Activated CD8-positive, alpha-beta memory T cell treated with anti-CD3 and anti-CD28 coated beads, Interleukin-2, amount 10 ng/mL, durations not matched to agents 7 days and 5 days (primary cell): ENCODE results near the gene GRID1. TPM values are rescaled to one million over a fixed set of nuclear protein-coding genes. Genes with fewer than 3 reads are reported as not detected.
"Not testable (repeated sequence)": the region's sequence is repeated elsewhere in the genome, so short reads cannot be mapped to it uniquely, and the experiment has no call there.

Experiments
- ATAC-seq: fragments of 150-1000 bp; cut with Tn5 transposase; one replicate; pipeline ENCODE4 v1.10.0; 2021; ENCODE audit warnings: moderate library complexity
- CTCF ChIA-PET: fragments of 350-600 bp; sonication (Branson Sonifier 250); formaldehyde crosslinking; loops from one replicate; lab custom pipeline; 2021; ENCODE audit warnings: antibody characterized with exemption; lab: Charles Lee
- DNase-seq: peaks from one replicate; pipeline ENCODE4 v3.0.0-alpha.2; 2020
- H3K27ac Mint-ChIP-seq: one replicate; pipeline ENCODE4 v1.8.0; 2021; ENCODE audit warnings: mild to moderate bottlenecking, mixed read lengths
- H3K27me3 Mint-ChIP-seq: one replicate; pipeline ENCODE4 v1.8.0; 2021; ENCODE audit warnings: mixed read lengths
- H3K36me3 Mint-ChIP-seq: one replicate; pipeline ENCODE4 v1.8.0; 2021; ENCODE audit warnings: mild to moderate bottlenecking, mixed read lengths
- H3K4me1 Mint-ChIP-seq: one replicate; pipeline ENCODE4 v1.8.0; 2021; ENCODE audit warnings: mixed read lengths
- H3K4me3 Mint-ChIP-seq: one replicate; pipeline ENCODE4 v1.8.0; 2021; ENCODE audit warnings: mild to moderate bottlenecking, moderate library complexity, mixed read lengths
- H3K9me3 Mint-ChIP-seq: one replicate; pipeline ENCODE4 v1.8.0; 2022; ENCODE audit warnings: low read depth, mixed read lengths
- total RNA-seq, 2 experiments: library from RNA; stranded (reverse); gene quantifications; one replicate each; pipeline ENCODE4 v1.2.3, GENCODE V29; 2021

The GRID1 gene
- total RNA-seq, 2 experiments from 2014 or later: not detected

DNA sequence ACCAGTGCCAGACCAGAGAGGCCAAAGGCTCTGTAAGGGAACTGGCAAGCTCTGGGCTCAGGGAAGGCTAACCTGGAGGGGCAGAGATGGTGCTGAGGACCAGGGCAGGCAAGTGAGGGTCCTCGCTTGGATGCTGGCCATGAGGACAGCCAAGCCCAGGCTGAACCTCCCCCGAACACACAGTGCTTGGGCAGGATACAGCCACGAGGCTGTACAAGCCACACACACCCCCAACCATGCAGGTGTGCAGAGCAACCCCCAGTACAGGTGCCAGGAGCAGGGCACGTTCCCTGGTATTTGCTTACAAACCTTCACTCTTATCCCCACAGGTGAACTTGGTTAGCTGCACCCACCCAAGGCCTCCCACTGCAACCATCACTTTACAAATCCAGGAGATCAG lies 185.7 kb downstream of the GRID1 start:
- no peaks in the 10 kb centered on the region for H3K36me3 Mint-ChIP-seq
- H3K27me3 Mint-ChIP-seq: peaks cover 21% of the 10 kb centered on the region
- ATAC-seq: no peak
- CTCF ChIA-PET: no interaction called here
- no peak overlapping the region for H3K27ac Mint-ChIP-seq
- DNase-seq: no peak
- H3K4me3 Mint-ChIP-seq: no peak overlapping the region
- H3K4me1 Mint-ChIP-seq: no peaks in the 10 kb centered on the region
- no peaks in the 10 kb centered on the region for H3K9me3 Mint-ChIP-seq

DNA sequence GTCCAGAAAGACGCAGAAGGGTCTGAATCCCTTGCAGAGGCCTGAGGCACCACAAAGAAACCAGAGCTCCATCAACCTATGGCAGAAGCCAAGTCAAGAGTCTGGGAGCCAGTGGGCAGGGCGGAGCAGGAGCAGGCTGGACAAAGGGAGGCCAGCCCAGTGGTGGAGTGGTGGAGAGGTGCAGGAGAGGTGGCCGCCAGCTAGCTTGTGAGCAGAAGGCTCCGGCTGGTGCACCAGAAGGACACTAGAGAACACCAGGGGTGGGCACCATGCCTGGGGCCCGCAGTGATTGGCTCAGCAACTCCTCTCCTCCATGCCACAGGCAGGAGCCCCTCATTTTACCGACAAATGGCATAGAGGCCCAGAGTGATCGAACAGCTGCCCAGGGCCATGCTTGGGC lies 186.6 kb downstream of the GRID1 start:
- Mint-ChIP-seq H3K27ac (no peak overlapping the region), H3K27me3 (peaks cover 16% of the 10 kb centered on the region), H3K4me3 (no peak overlapping the region), H3K36me3 (no peaks in the 10 kb centered on the region), H3K4me1 (no peaks in the 10 kb centered on the region), H3K9me3 (no peaks in the 10 kb centered on the region)
- no peak for ATAC-seq
- CTCF ChIA-PET: no interaction called here
- no peak for DNase-seq

DNA sequence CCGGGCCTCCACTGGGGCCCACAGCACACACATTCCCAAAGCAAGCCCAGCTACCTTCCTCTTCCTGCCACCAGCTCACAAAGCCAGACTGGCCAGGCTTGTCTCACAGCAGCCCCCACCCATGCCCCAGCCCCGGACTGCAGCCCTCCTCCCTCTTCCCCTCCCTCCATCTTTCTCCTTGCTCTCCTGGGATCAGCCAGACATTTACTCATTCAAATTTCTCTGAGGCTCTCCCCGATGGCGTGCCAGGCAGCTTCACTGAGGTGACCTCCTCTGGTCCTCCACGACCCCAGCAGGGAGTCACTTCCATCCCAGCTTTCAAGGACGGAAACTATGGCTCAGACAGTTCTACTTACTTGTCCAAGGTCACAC lies 187.5 kb downstream of the GRID1 start:
- Mint-ChIP-seq H3K36me3 (no peaks in the 10 kb centered on the region), H3K9me3 (no peaks in the 10 kb centered on the region), H3K27ac (no peak overlapping the region), H3K4me3 (no peak overlapping the region), H3K27me3 (peaks cover 12% of the 10 kb centered on the region), H3K4me1 (no peaks in the 10 kb centered on the region)
- no peak for ATAC-seq
- CTCF ChIA-PET: no interaction called here
- no peak for DNase-seq

DNA sequence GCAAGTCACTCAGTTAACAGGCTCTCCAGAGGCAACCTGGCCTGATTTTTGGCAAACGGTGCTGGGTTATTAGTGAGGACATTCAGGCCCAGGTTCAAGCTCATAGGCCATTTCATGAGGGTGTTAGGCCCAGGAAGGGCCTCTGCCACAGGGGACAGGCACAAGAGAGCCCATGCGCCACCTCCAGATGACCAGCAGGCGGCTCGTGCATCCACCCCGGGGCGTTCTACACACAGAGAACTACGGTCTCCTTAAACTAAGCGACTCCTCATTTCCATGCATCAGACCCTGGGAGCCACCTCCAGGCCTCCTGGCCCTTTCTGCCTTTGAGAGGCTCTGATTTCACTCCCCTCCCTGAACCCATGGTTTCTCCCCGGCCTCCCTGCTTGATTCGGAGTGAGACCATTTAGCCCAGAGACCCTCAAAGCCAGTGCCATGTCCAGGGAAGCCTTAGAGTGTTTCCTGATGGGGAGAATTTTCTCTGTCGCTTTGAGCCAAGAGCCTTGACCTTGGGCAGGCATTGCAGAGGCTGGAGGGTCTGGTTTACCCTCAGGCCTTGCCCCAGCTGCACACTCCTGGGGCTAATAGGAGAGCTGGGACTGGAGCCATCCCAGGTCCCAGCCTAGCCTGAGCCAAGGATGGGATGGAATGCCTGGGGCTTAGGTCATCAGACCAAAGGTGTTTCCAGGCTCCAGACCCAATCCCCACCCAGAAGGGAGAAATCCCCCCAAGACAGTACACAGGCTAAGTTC lies 188.0 kb downstream of the GRID1 start:
- Mint-ChIP-seq H3K36me3 (no peaks in the 10 kb centered on the region), H3K27ac (no peak overlapping the region), H3K4me3 (no peak overlapping the region), H3K9me3 (no peaks in the 10 kb centered on the region), H3K4me1 (no peaks in the 10 kb centered on the region), H3K27me3 (peaks cover 6% of the 10 kb centered on the region)
- CTCF ChIA-PET: no interaction called here
- DNase-seq (no peak), ATAC-seq (no peak)

DNA sequence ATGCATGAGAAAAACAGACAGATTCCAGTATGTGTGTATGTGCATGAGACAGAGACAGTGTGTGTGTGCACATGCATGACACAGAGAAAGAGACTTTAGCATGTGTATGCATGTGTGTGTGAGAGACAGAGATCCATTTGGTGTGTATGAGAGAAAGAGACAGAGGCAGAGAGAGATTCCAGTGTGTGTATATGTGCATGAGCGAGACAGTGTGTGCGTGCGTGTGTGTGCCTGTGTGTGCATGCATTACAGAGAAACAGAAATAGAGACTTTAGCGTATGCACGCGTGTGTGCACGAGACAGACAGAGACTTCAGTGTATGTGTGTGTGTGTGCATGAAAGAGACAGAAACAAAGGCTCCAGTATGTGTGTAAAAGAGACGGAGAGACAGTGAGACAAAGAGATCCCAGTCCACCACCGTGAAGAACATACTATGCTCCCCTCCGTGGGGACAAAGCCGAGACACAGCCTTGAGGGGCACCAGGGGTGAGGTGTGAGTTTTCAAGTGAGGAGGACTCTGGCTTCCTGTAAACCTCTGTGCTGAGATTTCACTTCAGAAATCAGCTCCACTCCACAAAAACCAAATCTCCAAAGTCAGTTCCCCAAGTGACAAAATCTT lies 188.9 kb downstream of the GRID1 start:
- H3K27me3 Mint-ChIP-seq: peaks cover 4% of the 10 kb centered on the region
- DNase-seq (no peak), ATAC-seq (no peak)
- H3K9me3 Mint-ChIP-seq: no peaks in the 10 kb centered on the region
- no peak overlapping the region for H3K4me3 Mint-ChIP-seq
- CTCF ChIA-PET: no interaction called here
- no peaks in the 10 kb centered on the region for H3K36me3 Mint-ChIP-seq
- no peaks in the 10 kb centered on the region for H3K4me1 Mint-ChIP-seq
- no peak overlapping the region for H3K27ac Mint-ChIP-seq

DNA sequence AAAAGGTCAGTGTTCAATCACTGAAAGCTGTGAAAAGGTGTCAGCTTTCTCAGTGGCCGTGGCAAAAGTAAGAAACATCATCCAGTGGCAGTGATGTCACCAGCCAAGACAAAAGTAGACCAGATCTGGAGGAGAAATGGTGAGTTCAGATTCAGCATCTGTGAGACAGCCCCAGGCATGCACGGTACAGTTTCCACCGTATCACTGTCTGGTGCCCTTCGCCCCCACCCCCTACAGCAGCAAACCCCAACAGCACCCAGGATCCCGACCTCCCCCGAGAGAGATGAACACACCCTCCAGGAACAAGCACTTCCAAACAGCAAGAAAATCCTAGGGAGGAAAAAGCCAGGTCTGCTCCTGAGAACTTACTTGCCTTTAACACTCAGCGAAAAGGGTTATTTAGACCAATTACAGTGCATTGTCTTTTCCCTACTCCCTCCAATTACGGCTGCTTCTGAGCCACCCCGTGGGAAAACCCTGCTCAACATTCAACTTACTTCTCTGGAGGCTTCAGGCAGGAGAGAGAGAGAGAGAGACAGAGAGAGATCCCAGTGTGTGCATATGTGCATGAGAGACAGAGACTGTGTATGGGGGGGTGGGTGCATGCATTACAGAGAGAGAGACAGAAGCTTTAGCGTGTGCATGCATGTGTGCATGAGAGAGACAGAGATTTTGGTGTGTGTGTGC lies 189.6 kb downstream of the GRID1 start:
- no peak overlapping the region for H3K4me3 Mint-ChIP-seq
- CTCF ChIA-PET: no interaction called here
- H3K27me3 Mint-ChIP-seq: no peaks in the 10 kb centered on the region

DNA sequence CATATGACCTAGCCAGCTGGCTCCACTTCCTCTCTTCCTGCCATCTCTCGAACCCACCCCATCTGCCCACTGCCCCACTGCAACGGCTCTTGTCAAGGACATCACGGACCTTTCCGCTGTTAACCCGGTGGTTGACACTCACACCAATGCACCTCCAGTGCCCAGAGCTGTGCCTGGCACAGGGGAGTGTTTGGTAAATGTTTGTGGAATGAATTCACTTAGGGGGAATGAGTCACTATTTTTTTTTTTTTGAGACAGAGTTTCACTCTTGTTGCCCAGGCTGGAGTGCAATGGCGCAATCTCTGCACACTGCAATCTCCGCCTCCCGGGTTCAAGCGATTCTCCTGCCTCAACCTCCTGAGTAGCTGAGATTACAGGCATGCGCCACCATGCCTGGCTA lies 191.1 kb downstream of the GRID1 start:
- CTCF ChIA-PET, ATAC-seq, H3K36me3 Mint-ChIP-seq, H3K4me3 Mint-ChIP-seq, H3K27ac Mint-ChIP-seq, H3K4me1 Mint-ChIP-seq, H3K27me3 Mint-ChIP-seq, H3K9me3 Mint-ChIP-seq, DNase-seq: not testable (repeated sequence)

More for the DNA sequence above, 189.6 kb downstream of the GRID1 start:
- H3K4me1 Mint-ChIP-seq: no peaks in the 10 kb centered on the region
- H3K27ac Mint-ChIP-seq: no peak overlapping the region
- no peak for ATAC-seq
- DNase-seq: no peak
- no peaks in the 10 kb centered on the region for H3K9me3 Mint-ChIP-seq
- no peaks in the 10 kb centered on the region for H3K36me3 Mint-ChIP-seq

DNA sequence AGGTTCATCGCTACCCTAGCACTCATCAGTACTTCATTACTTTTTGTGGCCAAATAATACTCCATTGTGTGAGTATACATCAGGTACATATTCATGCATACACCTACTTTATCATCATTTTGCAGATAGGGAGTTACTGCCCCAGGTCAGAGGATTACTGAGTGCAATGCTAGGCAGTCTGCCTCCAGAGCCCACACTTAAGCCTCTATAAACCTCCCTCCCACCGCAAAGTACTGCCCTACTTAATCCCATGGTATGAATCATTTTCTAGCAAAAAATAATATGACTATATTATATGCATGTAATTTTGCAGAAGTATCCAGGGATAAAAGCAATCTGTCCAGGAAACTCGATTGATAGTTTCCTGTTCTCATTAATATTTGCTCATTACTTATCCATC lies 194.3 kb downstream of the GRID1 start:
- CTCF ChIA-PET: no interaction called here

DNA sequence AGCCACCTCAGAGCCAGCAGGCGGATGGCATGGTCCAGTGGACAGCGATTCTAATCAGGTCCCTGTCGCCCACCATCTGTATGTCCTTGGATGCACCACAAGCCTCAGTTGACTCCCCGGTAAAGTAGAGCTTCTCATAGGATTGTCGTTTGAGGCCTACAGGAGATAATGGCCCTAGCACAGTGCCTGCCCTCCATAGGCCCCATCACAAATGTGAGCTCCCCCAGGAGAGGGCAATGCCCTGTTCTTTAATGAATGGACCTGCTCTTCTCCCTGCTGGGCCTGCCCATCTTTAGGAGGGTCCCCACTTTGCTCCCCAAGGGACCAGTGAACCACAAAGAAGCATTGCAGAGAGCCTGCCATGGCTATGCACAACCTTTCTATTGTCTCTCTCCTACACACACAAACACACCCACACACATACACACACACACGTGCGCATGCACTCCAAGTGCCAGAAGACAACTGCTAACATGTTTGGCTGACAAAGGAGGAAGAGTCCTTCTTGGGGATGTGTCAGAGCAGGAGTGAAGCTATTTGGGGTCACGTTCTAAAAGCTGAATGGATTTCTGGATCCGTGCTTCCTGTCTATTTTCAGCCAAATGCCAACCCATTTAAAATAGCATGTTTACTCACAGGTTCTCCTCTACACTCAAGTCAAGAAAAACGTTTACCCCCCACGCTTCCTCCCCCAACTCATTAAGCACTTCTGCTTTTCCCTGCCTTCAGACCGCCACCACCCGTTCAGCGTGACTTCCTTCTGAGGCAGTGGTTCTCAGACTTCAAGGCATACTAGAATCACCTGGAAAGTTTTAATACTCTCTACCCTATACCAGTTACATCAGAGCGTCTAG lies 196.1 kb downstream of the GRID1 start:
- Mint-ChIP-seq H3K9me3 (no peaks in the 10 kb centered on the region), H3K27me3 (peaks cover 8% of the 10 kb centered on the region), H3K36me3 (no peaks in the 10 kb centered on the region), H3K4me1 (no peaks in the 10 kb centered on the region), H3K4me3 (no peak overlapping the region), H3K27ac (no peak overlapping the region)
- CTCF ChIA-PET: no interaction called here
- DNase-seq (no peak), ATAC-seq (no peak)

More for the DNA sequence above, 194.3 kb downstream of the GRID1 start:
- no peaks in the 10 kb centered on the region for H3K4me1 Mint-ChIP-seq
- H3K4me3 Mint-ChIP-seq: no peak overlapping the region
- H3K9me3 Mint-ChIP-seq: no peaks in the 10 kb centered on the region
- ATAC-seq (no peak), DNase-seq (no peak)
- no peaks in the 10 kb centered on the region for H3K36me3 Mint-ChIP-seq
- no peak overlapping the region for H3K27ac Mint-ChIP-seq
- H3K27me3 Mint-ChIP-seq: peaks cover 8% of the 10 kb centered on the region

DNA sequence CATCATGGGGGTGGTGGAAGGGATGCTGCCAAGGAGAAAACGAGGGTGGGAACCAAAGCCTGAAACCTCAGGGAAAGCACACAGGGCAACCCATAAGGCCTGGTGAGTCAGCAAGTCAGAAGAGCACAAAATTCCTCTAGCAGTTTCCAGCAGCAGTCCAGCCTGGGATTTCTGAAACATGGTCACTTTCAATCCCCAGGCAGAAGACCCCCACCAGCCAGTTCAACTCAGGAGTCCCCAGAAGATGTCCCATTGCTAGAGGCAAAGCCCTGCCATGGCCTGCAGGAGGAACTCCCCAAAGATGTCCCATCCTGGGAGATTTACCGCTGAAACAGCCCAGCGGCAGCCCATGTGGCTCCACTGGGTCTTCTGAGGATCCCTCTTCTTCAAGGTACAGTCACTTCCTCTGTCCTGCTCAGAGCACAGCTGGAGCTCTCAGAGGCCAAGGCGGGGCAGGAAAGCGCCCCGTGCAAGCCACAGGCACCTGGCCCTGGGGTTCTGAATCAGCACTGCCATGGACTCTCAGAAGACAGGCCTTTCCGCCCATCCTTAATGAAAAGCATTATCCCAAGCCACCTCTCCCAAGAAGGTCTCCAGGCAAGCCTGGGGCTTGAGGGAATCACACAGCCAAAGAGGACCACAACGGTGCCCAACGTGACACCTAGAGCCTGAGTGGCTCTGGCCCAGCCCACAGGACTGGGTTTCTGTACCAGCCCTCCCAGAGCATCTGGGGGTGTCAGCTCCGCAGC lies 196.9 kb downstream of the GRID1 start:
- no peaks in the 10 kb centered on the region for H3K36me3 Mint-ChIP-seq
- no peak overlapping the region for H3K27ac Mint-ChIP-seq
- peaks cover 8% of the 10 kb centered on the region for H3K27me3 Mint-ChIP-seq
- H3K4me1 Mint-ChIP-seq: no peaks in the 10 kb centered on the region
- H3K4me3 Mint-ChIP-seq: no peak overlapping the region
- CTCF ChIA-PET: no interaction called here
- ATAC-seq (no peak), DNase-seq (no peak)
- H3K9me3 Mint-ChIP-seq: no peaks in the 10 kb centered on the region

DNA sequence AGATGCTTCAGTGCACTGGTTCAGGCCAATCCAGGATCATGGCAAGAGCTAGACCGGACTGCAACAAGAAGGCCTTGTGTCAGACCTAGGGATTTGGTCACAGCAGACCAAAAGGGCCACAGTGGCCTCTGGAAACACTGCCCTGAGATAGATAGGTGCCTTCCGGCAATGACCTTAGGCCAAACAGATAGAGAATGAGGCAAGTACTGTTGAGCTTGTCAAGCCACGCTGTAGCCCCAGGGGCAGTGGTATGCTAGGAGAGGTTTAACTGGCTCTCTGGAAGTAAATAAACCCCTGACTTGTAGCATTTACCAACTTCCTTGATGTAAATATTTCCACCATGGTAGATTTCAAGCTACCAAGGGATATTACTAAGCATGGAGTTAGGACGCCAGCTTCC lies 197.5 kb downstream of the GRID1 start:
- H3K9me3 Mint-ChIP-seq: no peaks in the 10 kb centered on the region
- no peaks in the 10 kb centered on the region for H3K36me3 Mint-ChIP-seq
- peaks cover 8% of the 10 kb centered on the region for H3K27me3 Mint-ChIP-seq
- no peak overlapping the region for H3K4me3 Mint-ChIP-seq
- no peak for ATAC-seq
- CTCF ChIA-PET: no interaction called here
- DNase-seq: no peak
- H3K4me1 Mint-ChIP-seq: no peaks in the 10 kb centered on the region
- no peak overlapping the region for H3K27ac Mint-ChIP-seq

DNA sequence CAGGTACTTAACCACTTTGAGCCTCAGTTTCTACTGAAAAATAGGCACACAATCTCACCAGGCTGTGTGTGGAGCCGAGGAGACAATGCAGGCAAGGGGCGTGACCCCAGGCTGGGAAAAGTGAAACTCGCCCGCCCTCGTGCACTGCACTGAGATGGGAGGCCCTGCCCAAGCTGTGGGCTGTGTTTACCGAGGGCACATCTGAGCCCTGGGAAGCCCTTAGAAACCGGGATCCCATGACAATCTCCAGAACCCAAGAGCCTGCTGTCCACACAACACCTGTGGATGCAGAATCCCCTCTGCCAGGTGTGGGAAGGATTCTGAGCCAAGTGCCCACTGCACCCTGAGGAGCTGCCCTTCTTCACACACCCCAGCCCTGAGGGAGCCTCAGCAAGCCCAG lies 198.3 kb downstream of the GRID1 start:
- ATAC-seq (no peak), DNase-seq (no peak)
- Mint-ChIP-seq H3K27ac (no peak overlapping the region), H3K4me1 (no peaks in the 10 kb centered on the region), H3K36me3 (no peaks in the 10 kb centered on the region), H3K9me3 (no peaks in the 10 kb centered on the region), H3K4me3 (no peak overlapping the region), H3K27me3 (peaks cover 8% of the 10 kb centered on the region)
- CTCF ChIA-PET: no interaction called here

DNA sequence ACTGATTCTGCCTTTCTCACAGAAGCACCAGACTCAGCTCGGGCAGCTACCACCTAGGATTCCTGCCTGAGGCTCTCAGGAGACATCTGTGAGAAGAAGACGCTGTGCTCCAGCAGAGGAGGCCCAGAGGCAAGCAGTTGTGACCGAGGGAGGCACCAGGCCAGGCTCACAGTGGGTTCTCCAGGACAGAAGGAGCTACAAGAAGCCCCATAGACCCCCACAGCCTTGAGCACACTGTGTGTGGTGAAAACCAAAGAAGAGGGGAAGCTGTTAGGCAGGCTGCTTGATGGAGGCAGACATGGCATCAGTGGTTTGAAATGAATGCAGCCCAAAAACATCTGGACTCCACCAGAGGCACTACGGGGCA lies 198.8 kb downstream of the GRID1 start:
- ATAC-seq: no peak
- Mint-ChIP-seq H3K36me3 (no peaks in the 10 kb centered on the region), H3K27me3 (peaks cover 8% of the 10 kb centered on the region), H3K4me1 (no peaks in the 10 kb centered on the region), H3K27ac (no peak overlapping the region), H3K9me3 (no peaks in the 10 kb centered on the region), H3K4me3 (no peak overlapping the region)
- no peak for DNase-seq
- CTCF ChIA-PET: no interaction called here
